ENCODE results near the gene COX19.

Gene COX19

GRCh38 chr7:974172-974571 is 1.2 kb downstream of the COX19 start:
- DNase-seq (ENCODE audit: low read depth), result no peak
- TF ChIP-seq, protein P1, sequence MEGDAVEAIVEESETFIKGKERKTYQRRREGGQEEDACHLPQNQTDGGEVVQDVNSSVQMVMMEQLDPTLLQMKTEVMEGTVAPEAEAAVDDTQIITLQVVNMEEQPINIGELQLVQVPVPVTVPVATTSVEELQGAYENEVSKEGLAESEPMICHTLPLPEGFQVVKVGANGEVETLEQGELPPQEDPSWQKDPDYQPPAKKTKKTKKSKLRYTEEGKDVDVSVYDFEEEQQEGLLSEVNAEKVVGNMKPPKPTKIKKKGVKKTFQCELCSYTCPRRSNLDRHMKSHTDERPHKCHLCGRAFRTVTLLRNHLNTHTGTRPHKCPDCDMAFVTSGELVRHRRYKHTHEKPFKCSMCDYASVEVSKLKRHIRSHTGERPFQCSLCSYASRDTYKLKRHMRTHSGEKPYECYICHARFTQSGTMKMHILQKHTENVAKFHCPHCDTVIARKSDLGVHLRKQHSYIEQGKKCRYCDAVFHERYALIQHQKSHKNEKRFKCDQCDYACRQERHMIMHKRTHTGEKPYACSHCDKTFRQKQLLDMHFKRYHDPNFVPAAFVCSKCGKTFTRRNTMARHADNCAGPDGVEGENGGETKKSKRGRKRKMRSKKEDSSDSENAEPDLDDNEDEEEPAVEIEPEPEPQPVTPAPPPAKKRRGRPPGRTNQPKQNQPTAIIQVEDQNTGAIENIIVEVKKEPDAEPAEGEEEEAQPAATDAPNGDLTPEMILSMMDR (IDR thresholded peaks at IDR 0.05; ENCODE audit: low read depth, low read length, missing control alignments), result no peak
- H3K4me3 ChIP-seq (ENCODE audit: low read depth, low read length), result peak overlapping the region; percentile 97

GRCh38 chr7:973312-973711 is 2.0 kb downstream of the COX19 start:
- TF ChIP-seq, protein P1 (IDR thresholded peaks at IDR 0.05; ENCODE audit: low read depth, low read length, missing control alignments), result no peak
- no peak overlapping the region for H3K4me3 ChIP-seq (ENCODE audit: low read depth, low read length)
- no peak for DNase-seq (ENCODE audit: low read depth)

DNA sequence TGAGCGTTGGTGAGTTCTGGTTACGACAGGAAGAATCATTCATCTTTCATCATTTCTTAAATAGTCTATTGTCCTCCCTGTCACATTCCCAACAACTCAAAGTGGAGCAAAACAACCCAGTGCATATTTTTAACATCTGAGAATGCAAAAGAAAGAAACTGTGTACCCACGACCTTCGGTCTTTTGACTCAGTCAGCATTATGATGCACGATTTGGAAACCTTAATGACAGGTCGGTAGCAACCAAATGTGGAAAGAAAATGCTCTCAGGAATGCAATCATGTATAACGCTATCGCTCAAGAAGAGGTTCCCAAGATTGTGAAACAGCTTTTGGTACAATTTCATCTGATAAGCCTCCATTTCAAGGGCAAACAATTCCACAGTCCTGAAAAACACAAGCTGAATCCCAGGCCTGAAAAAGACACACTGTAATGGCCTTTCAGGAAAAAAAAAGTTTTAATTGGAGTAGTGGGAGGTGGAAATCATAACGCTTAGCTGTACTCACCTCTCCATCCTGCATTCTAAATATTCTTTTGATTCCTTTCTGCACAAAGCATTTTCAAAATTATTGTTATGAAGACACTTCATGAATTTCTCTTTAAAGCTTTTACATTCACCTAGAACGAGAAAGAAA is 2.6 kb downstream of the COX19 start:
- H3K4me3 ChIP-seq (ENCODE audit: low read depth, low read length), result no peak overlapping the region
- DNase-seq (ENCODE audit: low read depth), result no peak
- TF ChIP-seq, protein P1 (IDR thresholded peaks at IDR 0.05; ENCODE audit: low read depth, low read length, missing control alignments), result no peak

- no peak overlapping the region for H3K4me3 ChIP-seq (ENCODE audit: low read depth, low read length)
- no peak for DNase-seq (ENCODE audit: low read depth)
- TF ChIP-seq, protein P1 (IDR thresholded peaks at IDR 0.05; ENCODE audit: low read depth, low read length, missing control alignments), result no peak
Observed at GRCh38 chr7:972110-972509, 3.2 kb downstream of the COX19 start.

GRCh38 chr7:970744-971143 is 4.6 kb downstream of the COX19 start:
- TF ChIP-seq, protein P1 (IDR thresholded peaks at IDR 0.05; ENCODE audit: low read depth, low read length, missing control alignments), result no peak
- DNase-seq (ENCODE audit: low read depth), result no peak
- H3K4me3 ChIP-seq (ENCODE audit: low read depth, low read length), result no peak overlapping the region

DNA sequence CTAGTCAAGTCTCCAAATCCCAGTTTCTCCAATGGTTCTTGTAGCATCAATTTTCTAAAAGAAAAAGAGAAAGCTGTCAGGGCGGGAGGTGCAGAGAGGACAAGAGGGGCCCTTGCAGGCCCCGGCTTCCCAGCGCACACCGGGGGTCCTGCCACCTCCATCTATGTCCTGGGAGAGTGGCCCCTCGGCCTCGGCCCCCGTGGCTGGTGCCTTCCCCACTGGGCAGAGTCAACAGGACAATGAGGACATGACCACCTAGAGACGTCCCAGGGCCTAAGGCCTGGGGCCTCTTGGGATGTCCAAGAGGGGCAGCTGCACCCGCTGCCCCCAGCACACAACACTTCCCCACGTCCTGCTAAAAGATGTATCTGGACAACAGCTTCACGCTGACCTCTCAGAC is 5.9 kb downstream of the COX19 start:
- TF ChIP-seq, protein P1 (IDR thresholded peaks at IDR 0.05; ENCODE audit: low read depth, low read length, missing control alignments), result no peak
- no peak for DNase-seq (ENCODE audit: low read depth)
- no peak overlapping the region for H3K4me3 ChIP-seq (ENCODE audit: low read depth, low read length)
